Measurements from ENCODE around the gene LDLR.

The LDLR gene

GRCh38 chr19:11125994-11126685 lies 36.9 kb downstream of the LDLR start:
- ChIA-PET CTCF (interaction anchor here (0.5 to 1.2 kb wide), 17 partner anchors 9 to 326 kb away, joined by 3 to 9 read pairs (median 5); no protein-coding TSS in a partner anchor), POLR2A (ENCODE audit: low non-redundant PET) (no interaction called here)
- DNase-seq (ENCODE audit: low spot score), result peak; percentile 47
- peak overlapping the region; percentile 65 for H3K27ac ChIP-seq
- TF ChIP-seq CTCF (conservative IDR thresholded peaks at IDR 0.05; ENCODE audit: low read depth), result peak; percentile 86

GRCh38 chr19:11127905-11128304 lies 38.6 kb downstream of the LDLR start:
- DNase-seq (ENCODE audit: low spot score), result no peak
- peak overlapping the region; percentile 65 for H3K27ac ChIP-seq
- CTCF ChIA-PET, result interaction anchor here (0.6 kb wide), 1 partner anchor 75 kb away, joined by 5 read pairs; no protein-coding TSS in a partner anchor
- no peak for TF ChIP-seq CTCF (conservative IDR thresholded peaks at IDR 0.05; ENCODE audit: low read depth)
- POLR2A ChIA-PET (ENCODE audit: low non-redundant PET), result no interaction called here

GRCh38 chr19:11130824-11131455 lies 41.7 kb downstream of the LDLR start:
- TF ChIP-seq CTCF (conservative IDR thresholded peaks at IDR 0.05; ENCODE audit: low read depth), result peak; percentile 79
- ChIA-PET POLR2A (ENCODE audit: low non-redundant PET) (no interaction called here), CTCF (interaction anchor here (0.7 kb wide), 1 partner anchor 127 kb away, joined by 3 read pairs; no protein-coding TSS in a partner anchor)
- H3K27ac ChIP-seq, result peak overlapping the region; percentile 65
- DNase-seq (ENCODE audit: low spot score), result peak; percentile 55

GRCh38 chr19:11131471-11131870 lies 42.2 kb downstream of the LDLR start:
- ChIA-PET CTCF (no interaction called here), POLR2A (ENCODE audit: low non-redundant PET) (no interaction called here)
- peak overlapping the region; percentile 65 for H3K27ac ChIP-seq
- no peak for TF ChIP-seq CTCF (conservative IDR thresholded peaks at IDR 0.05; ENCODE audit: low read depth)
- no peak for DNase-seq (ENCODE audit: low spot score)

- DNase-seq (ENCODE audit: low spot score), result no peak
- ChIA-PET CTCF (interaction anchor here (0.7 to 1.7 kb wide), 5 partner anchors 25 to 99 kb away, joined by 3 to 4 read pairs (median 4); no protein-coding TSS in a partner anchor), POLR2A (ENCODE audit: low non-redundant PET) (no interaction called here)
- peak overlapping the region; percentile 100 for H3K27ac ChIP-seq
- TF ChIP-seq CTCF (conservative IDR thresholded peaks at IDR 0.05; ENCODE audit: low read depth), result no peak
Observed at GRCh38 chr19:11136400-11137101, 47.3 kb downstream of the LDLR start.

Data from RWPE1 (cell line).